Stimulated activated CD8-positive, alpha-beta memory T cell treated with anti-CD3 and anti-CD28 coated beads, Interleukin-4, amount 100 ng/mL, for 48 hours (primary cell): Measurements from ENCODE around the gene ZNF316.

Experiments
- DNase-seq: peaks from one replicate; pipeline ENCODE4 v3.0.0-alpha.2; 2020

ZNF316 gene

GRCh38 chr7:6636741-6637543, at the start of gene ZNF316:
Gene ZNF316 (plus strand): TSS chr7:6637318. CDS start chr7:6642410, 5,092 bp downstream.
- peak; percentile 72 for DNase-seq

GRCh38 chr7:6588566-6588965, 48.6 kb upstream of the ZNF316 start:
- no peak for DNase-seq

DNA sequence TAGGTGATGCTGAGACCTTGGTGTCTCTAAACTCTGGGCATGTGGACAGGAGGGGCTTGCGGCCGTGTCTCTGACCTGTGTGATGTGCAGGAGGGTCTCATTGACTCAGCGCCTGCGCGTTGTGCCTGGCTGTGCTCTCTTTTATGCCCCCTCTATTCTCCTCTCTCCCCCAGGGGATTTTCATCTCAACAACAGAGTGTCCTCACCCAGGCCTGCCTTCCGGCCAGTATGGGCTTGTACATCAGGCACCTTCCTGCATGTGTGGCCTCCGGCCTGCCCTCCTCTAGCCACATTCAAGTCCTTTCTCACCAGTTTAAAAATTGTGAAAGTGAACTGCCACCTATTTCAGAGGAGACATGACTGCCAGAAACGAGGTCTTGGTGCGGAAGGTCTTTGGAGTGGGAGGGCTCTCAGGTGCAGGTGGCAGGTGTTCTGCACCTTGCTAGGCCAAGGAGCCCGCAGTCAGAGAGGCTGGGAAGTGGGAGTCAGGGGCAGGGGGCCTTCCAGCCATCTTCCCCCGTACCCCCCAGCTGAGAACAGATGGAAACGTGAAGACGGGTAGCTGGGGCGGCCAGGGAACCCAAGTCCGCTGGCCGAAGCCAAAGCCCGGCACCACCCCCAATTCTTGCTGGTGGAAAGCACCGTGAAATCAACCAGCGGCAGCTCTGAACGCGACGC, 47.8 kb upstream of the ZNF316 start:
- no peak for DNase-seq

DNA sequence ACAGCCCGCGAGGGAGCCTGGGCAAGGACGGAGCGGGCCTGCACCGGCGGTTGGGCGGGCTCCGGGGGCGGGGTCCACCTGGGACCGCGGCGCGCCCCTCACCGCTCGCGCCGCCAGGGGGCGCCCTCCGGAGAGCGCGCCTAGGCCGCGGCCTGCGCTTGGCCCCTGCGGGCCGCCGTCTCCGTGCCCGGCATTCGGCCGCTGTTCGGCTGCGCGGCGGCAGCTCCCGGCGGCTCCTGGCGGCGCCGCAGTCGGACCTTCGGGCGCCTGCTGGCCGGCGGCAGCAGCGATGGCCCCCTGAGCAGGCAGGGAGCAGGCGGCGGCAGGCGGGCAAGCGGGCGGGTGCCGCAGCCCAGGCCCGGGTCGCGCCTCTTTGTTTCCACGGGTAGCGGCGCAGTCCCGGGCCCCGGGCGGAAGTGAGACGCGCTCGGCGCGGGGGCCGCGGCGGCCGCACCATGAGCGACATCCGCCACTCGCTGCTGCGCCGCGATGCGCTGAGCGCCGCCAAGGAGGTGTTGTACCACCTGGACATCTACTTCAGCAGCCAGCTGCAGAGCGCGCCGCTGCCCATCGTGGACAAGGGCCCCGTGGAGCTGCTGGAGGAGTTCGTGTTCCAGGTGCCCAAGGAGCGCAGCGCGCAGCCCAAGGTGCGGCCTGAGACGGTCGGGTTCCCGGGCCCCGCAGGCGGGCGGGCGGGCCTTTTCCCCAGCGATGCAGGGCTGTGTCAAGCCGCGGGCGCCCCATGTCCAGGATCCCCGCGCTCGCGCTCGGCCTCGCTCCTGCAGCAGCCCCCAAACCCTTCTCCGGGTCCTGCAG, 47.1 kb upstream of the ZNF316 start, which contains the start of gene INTS15:
Gene INTS15, plus strand, starts transcription at position 193 of the 816 bp plus-strand sequence. Its CDS starts 263 bp downstream, at position 456.
- peak; percentile 86 for DNase-seq

GRCh38 chr7:6590645-6591110, 46.4 kb upstream of the ZNF316 start:
- no peak for DNase-seq

DNA sequence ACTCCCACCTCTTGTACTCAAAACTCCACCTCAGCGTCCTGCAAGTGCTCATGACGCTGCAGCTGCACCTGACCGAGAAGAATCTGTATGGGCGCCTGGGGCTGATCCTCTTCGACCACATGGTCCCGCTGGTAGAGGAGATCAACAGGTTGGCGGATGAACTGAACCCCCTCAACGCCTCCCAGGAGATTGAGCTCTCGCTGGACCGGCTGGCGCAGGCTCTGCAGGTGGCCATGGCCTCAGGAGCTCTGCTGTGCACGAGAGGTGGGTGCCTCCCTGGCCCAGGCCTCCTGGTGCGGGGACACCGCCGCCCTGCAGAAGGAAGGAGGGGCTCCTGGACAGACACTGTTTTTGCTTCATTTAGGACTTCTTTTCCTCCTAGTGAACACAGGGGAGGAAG, 37.0 kb upstream of the ZNF316 start:
- DNase-seq: no peak

DNA sequence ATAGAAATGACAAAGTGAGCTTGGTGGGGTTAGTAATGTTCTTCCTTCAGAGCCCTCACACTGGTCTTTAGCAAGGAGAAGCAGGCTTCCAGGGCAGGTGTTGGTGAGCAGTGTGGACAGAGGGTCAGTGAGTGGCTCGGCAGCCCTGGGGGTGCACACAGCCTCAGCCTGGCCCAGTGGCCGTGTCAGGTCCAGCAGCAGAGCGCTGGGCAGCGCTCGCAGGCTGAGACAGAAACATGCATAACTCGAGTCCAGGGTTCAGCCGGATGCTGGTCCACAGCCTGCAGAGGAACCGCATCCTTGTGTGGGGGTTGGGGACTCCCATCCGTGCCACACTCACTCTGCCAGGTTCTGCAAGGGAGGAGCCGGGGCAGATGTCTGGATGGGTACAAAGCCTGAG, 32.7 kb upstream of the ZNF316 start:
- no peak for DNase-seq

- DNase-seq: no peak
Observed at GRCh38 chr7:6606866-6607583, 30.1 kb upstream of the ZNF316 start.

DNA sequence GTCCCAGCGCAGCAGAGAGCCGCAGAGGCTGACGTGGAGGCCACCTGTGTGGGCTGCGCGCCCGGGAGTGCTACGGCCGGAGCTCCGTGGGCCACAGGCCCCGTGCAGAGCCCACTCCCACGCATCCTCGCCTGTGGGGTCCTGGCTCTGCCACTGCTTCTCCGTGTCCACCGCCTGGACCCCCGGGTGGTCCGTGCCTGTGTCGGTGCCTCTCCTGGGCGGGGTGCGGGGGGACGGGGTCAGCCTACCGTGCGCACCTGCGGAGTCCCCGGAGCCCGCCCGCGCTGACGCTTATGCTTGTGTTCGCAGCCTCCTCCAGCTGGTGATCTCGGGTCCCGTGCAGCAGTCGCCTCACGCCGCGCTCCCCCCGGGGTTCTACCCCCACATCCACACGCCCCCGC, 29.5 kb upstream of the ZNF316 start:
- DNase-seq: no peak

DNA sequence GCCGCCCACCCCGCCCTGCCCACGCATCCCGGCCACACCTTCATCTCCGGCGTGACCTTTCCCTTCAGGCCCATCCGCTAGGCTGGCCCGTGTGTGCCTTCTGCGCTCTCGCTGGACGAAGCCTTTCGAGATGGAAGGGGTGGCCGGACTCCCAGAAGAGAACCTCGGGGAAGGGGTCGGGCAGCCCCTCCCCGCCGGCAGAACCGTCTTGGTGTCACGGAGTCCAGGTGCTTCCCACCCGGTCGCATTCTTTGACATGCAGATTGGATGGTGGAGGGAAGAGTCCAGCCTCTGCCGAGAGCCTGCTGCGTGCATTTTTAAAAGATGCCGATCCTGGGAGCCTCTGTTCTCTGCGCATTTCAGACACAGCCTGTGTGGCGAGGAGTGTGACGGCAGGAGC, 29.0 kb upstream of the ZNF316 start:
- no peak for DNase-seq

GRCh38 chr7:6608794-6609193, 28.3 kb upstream of the ZNF316 start:
- DNase-seq: no peak

- no peak for DNase-seq
Observed at GRCh38 chr7:6612819-6613218, 24.3 kb upstream of the ZNF316 start.

- DNase-seq: no peak
Observed at GRCh38 chr7:6613706-6614105, 23.4 kb upstream of the ZNF316 start.

- no peak for DNase-seq
Observed at GRCh38 chr7:6614953-6615722, 22.0 kb upstream of the ZNF316 start, which contains the start of gene ZNF853. Gene ZNF853 (plus strand): TSS chr7:6615610. CDS start chr7:6616175, 565 bp downstream.

DNA sequence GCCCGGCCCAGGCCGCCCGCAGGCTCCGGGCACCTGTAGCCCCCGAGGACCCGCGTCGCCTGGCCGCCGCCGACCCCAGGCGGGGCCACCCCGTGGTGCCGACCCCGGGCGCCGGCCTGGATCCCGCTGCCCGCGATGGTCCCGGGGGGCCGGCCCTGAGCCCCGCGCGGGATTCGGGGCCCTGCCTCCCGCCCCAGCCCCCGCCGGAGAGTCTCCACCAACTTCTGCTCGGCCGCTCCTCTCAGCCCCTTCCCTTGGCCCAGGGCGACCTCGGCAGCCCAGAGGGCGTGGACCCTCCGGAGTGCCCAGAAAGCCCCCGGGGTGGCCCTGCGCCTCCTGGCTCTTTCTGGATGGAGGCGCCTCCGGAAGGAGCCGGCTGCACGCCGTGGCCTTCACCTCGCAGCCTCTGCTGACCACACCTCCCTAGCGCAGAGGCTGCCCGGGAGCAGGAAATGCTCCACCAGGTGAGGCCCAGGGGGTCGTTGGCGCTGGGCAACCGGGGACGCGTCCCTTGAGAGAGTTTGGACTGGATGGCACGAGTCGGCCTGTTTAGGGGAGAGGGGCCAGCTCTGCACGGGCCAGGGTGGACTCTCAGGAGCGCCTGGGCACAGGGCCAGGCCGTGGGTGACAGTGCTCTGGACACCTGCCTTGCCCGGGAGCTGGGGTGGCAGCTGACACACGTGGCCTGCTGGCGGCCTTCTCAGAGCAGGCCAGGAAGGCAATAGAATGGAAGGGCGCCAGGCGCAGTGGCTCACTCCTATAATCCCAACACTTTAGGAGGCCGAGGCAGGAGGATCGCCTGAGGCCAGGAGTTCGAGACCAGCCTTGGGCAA, 21.2 kb upstream of the ZNF316 start:
- DNase-seq: no peak

DNA sequence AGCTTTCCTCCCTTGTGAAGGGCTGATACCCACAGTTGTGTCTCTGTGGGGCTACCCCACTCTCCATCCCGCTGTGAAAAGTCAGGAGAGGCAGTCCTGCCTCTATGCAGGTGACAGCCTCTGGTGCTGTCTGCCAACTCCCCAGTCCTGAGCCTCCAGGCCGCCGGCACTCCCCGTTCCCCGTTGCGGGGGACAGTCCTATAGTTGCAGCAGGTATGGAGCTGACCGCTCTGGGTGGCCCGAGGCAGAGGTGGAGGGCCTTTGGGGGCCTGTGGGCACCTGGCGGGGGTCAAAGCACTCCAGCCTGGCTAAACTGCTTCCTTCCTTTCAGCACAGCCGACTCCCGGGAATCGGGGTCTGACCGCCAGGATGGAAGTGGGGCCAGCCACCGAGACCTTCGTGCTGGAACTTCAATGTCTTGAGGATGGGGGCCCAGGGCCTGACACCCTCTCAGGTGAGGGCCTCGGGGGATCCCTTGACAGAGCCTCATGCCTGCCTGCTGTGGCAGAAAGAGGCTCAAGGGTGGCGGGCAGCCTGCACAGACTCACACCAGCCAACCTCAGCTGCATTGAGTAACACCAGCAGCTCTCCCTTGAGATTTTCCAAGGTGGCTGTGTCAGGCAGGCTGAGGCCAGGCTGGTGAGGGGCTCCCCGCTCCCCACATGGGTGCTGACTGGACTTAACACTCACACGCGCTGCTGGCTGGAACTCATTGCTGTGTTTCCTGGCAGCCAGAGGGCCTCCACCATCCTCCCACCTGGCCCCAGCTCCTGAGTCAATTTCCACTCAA, 20.1 kb upstream of the ZNF316 start:
- no peak for DNase-seq

- no peak for DNase-seq
Observed at GRCh38 chr7:6618621-6619020, 18.5 kb upstream of the ZNF316 start.

DNA sequence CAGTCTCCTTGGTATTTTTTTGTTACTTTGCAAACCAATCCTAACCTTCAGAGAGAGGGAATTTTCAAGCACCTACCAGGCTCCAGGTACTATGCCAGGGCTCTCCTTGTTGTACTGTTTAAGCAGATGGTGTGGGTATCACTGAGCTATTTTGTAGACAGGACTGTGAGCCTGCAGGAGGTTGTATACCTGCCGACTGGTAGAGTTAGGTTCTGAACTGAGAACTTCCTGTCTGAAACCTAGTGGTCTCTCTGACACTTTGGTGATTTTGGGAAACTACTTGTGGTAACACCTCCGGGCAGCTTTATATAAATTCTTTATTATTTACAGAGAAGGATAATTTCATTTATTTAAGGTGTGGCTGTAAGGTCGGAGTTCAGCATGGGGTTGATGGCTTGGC, 17.2 kb upstream of the ZNF316 start:
- DNase-seq: no peak

GRCh38 chr7:6621195-6622133, 15.7 kb upstream of the ZNF316 start:
- DNase-seq: no peak
